IPS-18a (cell line): ENCODE measurements around the gene ASPHD2.
"Not testable (repeated sequence)": the region's sequence is repeated elsewhere in the genome, so short reads cannot be mapped to it uniquely, and the experiment has no call there.

Experiments
- H3K27ac ChIP-seq: one replicate; pipeline ENCODE4 v1.5.1; 2013; ENCODE audit warnings: low read length
- H3K27me3 ChIP-seq: one replicate; pipeline ENCODE4 v1.6.1; 2013; ENCODE audit warnings: mild to moderate bottlenecking, low read length; ENCODE audit not compliant: control insufficient read depth, insufficient read depth
- H3K36me3 ChIP-seq: one replicate; pipeline ENCODE4 v1.6.1; 2013; ENCODE audit warnings: low read depth, low read length; ENCODE audit not compliant: control insufficient read depth
- H3K4me1 ChIP-seq: one replicate; pipeline ENCODE4 v1.6.1; 2013; ENCODE audit warnings: low read depth, low read length; ENCODE audit not compliant: control insufficient read depth
- H3K4me3 ChIP-seq: one replicate; pipeline ENCODE4 v1.5.1; 2013; ENCODE audit warnings: low read length
- H3K9ac ChIP-seq: one replicate; pipeline ENCODE4 v1.6.1; 2013; ENCODE audit warnings: mild to moderate bottlenecking, low read length, moderate library complexity
- H3K9me3 ChIP-seq: one replicate; pipeline ENCODE4 v1.6.1; 2013; ENCODE audit warnings: low read depth, low read length; ENCODE audit not compliant: control insufficient read depth

Gene ASPHD2

DNA sequence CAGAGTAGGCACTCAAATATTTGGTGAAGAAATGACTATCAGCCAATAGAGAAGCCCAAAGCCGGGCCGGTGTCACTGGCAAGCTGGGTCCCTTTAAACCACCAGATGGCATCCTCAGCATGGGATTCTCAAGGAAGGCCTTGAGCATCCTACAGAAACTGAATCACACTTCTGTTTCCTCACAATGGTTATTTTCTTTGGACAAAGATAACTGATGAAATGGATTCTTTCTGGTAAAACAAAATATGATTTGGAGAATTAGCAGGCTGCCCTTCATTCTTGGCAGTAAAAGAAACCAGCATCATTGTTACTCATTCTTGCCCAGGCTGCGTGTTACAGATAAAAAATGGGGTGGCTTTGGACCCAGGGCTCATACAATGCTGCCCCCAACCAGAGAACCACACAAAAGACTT lies 30.3 kb upstream of the ASPHD2 start:
- Histone ChIP-seq H3K4me3 (no peak overlapping the region), H3K27me3 (no peaks in the 10 kb centered on the region), H3K9ac (no peak overlapping the region), H3K27ac (no peak overlapping the region), H3K36me3 (no peaks in the 10 kb centered on the region), H3K9me3 (no peaks in the 10 kb centered on the region), H3K4me1 (peaks cover 15% of the 10 kb centered on the region)

DNA sequence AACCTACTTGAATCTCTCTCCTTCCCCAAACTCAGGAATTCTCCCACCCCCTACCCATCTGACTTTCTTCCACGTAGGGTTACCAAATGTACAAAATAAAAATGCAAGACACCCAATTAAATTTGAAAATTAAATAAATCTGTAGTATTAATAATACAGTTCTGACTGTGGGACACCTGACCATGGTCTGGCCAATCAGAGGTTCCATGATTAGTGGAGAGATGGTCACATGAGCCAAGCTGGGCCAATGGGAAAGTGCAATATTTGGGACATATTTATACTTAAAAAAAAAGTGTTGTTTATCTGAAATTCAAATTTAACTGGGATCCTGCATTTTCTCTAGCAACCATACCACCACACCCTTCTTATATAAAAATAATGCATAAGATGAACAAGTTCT lies 29.8 kb upstream of the ASPHD2 start:
- H3K4me3 ChIP-seq = no peak overlapping the region
- no peaks in the 10 kb centered on the region for H3K9me3 ChIP-seq
- H3K9ac ChIP-seq = no peak overlapping the region
- H3K36me3 ChIP-seq = no peaks in the 10 kb centered on the region
- no peaks in the 10 kb centered on the region for H3K27me3 ChIP-seq
- no peak overlapping the region for H3K27ac ChIP-seq
- peaks cover 15% of the 10 kb centered on the region for H3K4me1 ChIP-seq

- H3K9ac ChIP-seq = no peak overlapping the region
- no peak overlapping the region for H3K27ac ChIP-seq
- no peaks in the 10 kb centered on the region for H3K9me3 ChIP-seq
- peaks cover 13% of the 10 kb centered on the region for H3K4me1 ChIP-seq
- H3K4me3 ChIP-seq = no peak overlapping the region
- H3K27me3 ChIP-seq = no peaks in the 10 kb centered on the region
- no peaks in the 10 kb centered on the region for H3K36me3 ChIP-seq
Observed at GRCh38 chr22:26401726-26402125, 27.3 kb upstream of the ASPHD2 start.

- Histone ChIP-seq H3K27me3 (no peaks in the 10 kb centered on the region), H3K36me3 (no peaks in the 10 kb centered on the region), H3K9ac (no peak overlapping the region), H3K4me3 (no peak overlapping the region), H3K9me3 (no peaks in the 10 kb centered on the region), H3K4me1 (peaks cover 13% of the 10 kb centered on the region), H3K27ac (no peak overlapping the region)
Observed at GRCh38 chr22:26404851-26405421, 24.1 kb upstream of the ASPHD2 start.

- Histone ChIP-seq H3K9me3 (no peaks in the 10 kb centered on the region), H3K27me3 (no peaks in the 10 kb centered on the region), H3K4me1 (peaks cover 13% of the 10 kb centered on the region), H3K27ac (no peak overlapping the region), H3K36me3 (no peaks in the 10 kb centered on the region), H3K9ac (no peak overlapping the region), H3K4me3 (no peak overlapping the region)
Observed at GRCh38 chr22:26406118-26406517, 22.9 kb upstream of the ASPHD2 start.

- not testable (repeated sequence) for H3K4me3 ChIP-seq, H3K9ac ChIP-seq, H3K27ac ChIP-seq, H3K36me3 ChIP-seq, H3K9me3 ChIP-seq, H3K27me3 ChIP-seq
- peaks cover 13% of the 10 kb centered on the region for H3K4me1 ChIP-seq
Observed at GRCh38 chr22:26408562-26409220, 20.4 kb upstream of the ASPHD2 start.

DNA sequence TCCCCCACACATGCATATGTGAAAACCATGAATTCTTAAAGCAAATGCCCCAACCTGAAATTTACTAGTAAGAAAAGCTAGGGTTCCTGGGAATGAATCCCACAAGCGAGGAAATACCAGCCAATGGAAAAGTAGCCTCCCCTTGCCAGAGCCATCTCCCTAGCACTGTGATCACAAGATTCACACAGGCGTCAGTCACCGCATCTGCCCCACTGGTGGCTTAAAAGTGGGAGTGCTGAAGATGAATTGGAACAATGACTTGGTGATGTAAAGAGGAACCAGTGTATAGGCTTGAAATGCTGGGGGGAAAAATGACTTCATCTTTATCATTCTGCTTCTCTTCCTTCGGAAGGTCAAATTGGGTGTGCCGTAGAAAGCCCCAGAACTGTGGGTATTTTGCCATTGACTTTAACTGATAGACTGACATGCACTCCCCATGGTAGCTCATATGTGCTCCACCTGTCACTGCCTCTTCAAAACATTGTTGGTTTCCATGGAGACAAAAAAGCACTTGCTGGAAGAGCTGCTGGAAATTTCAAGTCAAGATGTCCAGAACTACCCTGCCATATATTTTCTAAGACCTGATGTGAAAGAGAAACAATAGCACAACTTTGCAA lies 19.2 kb upstream of the ASPHD2 start:
- Histone ChIP-seq H3K27me3 (no peaks in the 10 kb centered on the region), H3K36me3 (no peaks in the 10 kb centered on the region), H3K9me3 (no peaks in the 10 kb centered on the region)

DNA sequence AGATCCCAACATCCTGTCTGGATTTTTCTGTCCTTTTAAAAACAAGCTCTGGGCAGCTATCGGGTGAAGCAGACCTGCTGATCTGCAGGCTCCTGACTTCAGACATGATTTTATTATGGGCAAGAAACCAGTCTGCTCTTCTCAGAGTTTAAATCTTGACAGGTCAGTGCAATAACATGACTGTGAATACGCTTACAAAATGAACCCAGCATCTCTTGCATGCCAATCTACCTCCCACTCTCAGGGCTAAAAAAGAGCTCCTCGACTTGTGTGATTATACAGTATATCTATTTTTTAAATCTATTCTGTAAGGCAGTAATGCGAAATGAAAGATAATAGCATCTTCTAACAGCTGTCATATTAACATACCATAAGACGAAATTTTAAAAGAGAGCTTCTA lies 18.7 kb upstream of the ASPHD2 start:
- H3K4me1 ChIP-seq = peaks cover 2% of the 10 kb centered on the region
- H3K27me3 ChIP-seq = no peaks in the 10 kb centered on the region
- H3K4me3 ChIP-seq = no peak overlapping the region
- H3K36me3 ChIP-seq = no peaks in the 10 kb centered on the region
- no peaks in the 10 kb centered on the region for H3K9me3 ChIP-seq
- H3K9ac ChIP-seq = no peak overlapping the region
- H3K27ac ChIP-seq = no peak overlapping the region

More for the DNA sequence above, 19.2 kb upstream of the ASPHD2 start:
- Histone ChIP-seq H3K9ac (no peak overlapping the region), H3K27ac (no peak overlapping the region), H3K4me3 (no peak overlapping the region), H3K4me1 (peaks cover 8% of the 10 kb centered on the region)

DNA sequence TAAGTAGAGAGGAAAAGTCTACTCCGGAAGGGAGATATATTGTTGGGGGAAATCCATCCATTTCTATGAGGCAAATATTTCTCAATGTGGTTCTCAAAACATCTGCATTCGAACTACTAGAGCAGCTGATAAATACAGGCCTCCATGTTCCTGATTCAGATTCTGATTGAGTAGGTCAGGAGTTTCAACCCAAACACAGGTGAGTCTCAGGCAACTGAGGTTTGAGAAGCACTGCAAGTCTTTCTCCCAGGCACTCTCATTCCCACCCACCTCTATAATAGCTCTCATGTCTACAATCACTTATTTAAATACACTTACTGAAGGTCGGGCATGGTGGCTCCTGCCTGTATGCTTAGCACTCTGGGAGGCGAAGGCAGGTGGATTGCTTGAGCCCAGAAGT lies 14.7 kb upstream of the ASPHD2 start:
- no peak overlapping the region for H3K4me3 ChIP-seq
- no peaks in the 10 kb centered on the region for H3K36me3 ChIP-seq
- peaks cover 3% of the 10 kb centered on the region for H3K4me1 ChIP-seq
- H3K9me3 ChIP-seq = no peaks in the 10 kb centered on the region
- no peak overlapping the region for H3K9ac ChIP-seq
- no peak overlapping the region for H3K27ac ChIP-seq
- H3K27me3 ChIP-seq = no peaks in the 10 kb centered on the region

- Histone ChIP-seq H3K4me1 (peaks cover 3% of the 10 kb centered on the region), H3K9ac (no peak overlapping the region), H3K27me3 (no peaks in the 10 kb centered on the region), H3K27ac (no peak overlapping the region), H3K4me3 (no peak overlapping the region), H3K9me3 (no peaks in the 10 kb centered on the region), H3K36me3 (no peaks in the 10 kb centered on the region)
Observed at GRCh38 chr22:26416256-26416655, 12.8 kb upstream of the ASPHD2 start.

GRCh38 chr22:26416670-26417276 lies 12.3 kb upstream of the ASPHD2 start:
- Histone ChIP-seq H3K27me3 (no peaks in the 10 kb centered on the region), H3K4me3 (no peak overlapping the region), H3K4me1 (peaks cover 3% of the 10 kb centered on the region), H3K27ac (no peak overlapping the region), H3K36me3 (no peaks in the 10 kb centered on the region), H3K9me3 (no peaks in the 10 kb centered on the region), H3K9ac (no peak overlapping the region)
